Middle frontal gyrus (tissue), 1 donor: ENCODE results near the gene TMEM174.
A peak's percentile ranks its signal among the peaks of the same experiment; 100 is the strongest.
"Not testable (repeated sequence)": the region's sequence is repeated elsewhere in the genome, so short reads cannot be mapped to it uniquely, and the experiment has no call there.

Experiments
- DNase-seq: peaks from one replicate; pipeline ENCODE4 v3.0.0-alpha.2; 2015; ENCODE audit warnings: low spot score; ENCODE audit errors: extremely low spot score

TMEM174 gene

GRCh38 chr5:73193592-73193991 is 20.6 kb downstream of the TMEM174 start:
- DNase-seq: no peak

- DNase-seq: no peak
Observed at GRCh38 chr5:73196201-73196600, 23.2 kb downstream of the TMEM174 start.

- no peak for DNase-seq
Observed at GRCh38 chr5:73197637-73198257, 24.8 kb downstream of the TMEM174 start.

- no peak for DNase-seq
Observed at GRCh38 chr5:73198833-73199592, 26.0 kb downstream of the TMEM174 start.

- no peak for DNase-seq
Observed at GRCh38 chr5:73199671-73200070, 26.7 kb downstream of the TMEM174 start.

GRCh38 chr5:73201547-73202513 is 28.8 kb downstream of the TMEM174 start:
- DNase-seq: no peak

- DNase-seq: no peak
Observed at GRCh38 chr5:73204332-73204731, 31.3 kb downstream of the TMEM174 start.

GRCh38 chr5:73204733-73205132 is 31.7 kb downstream of the TMEM174 start:
- no peak for DNase-seq

GRCh38 chr5:73205305-73205704 is 32.3 kb downstream of the TMEM174 start:
- DNase-seq: no peak

GRCh38 chr5:73207239-73207638 is 34.2 kb downstream of the TMEM174 start:
- not testable (repeated sequence) for DNase-seq

GRCh38 chr5:73209075-73209474 is 36.1 kb downstream of the TMEM174 start:
- DNase-seq: not testable (repeated sequence)

- DNase-seq: not testable (repeated sequence)
Observed at GRCh38 chr5:73212693-73213092, 39.7 kb downstream of the TMEM174 start.

GRCh38 chr5:73213566-73213998 is 40.6 kb downstream of the TMEM174 start:
- no peak for DNase-seq

- DNase-seq: no peak
Observed at GRCh38 chr5:73214306-73214705, 41.3 kb downstream of the TMEM174 start.

- DNase-seq: no peak
Observed at GRCh38 chr5:73214996-73215395, 42.0 kb downstream of the TMEM174 start.

GRCh38 chr5:73215531-73215890 is 42.5 kb downstream of the TMEM174 start:
- no peak for DNase-seq

GRCh38 chr5:73215891-73216610 is 43.1 kb downstream of the TMEM174 start:
- peak; percentile 44 for DNase-seq

GRCh38 chr5:73218552-73219171 is 45.7 kb downstream of the TMEM174 start:
- no peak for DNase-seq

- DNase-seq: not testable (repeated sequence)
Observed at GRCh38 chr5:73219336-73219735, 46.3 kb downstream of the TMEM174 start.

- DNase-seq: no peak
Observed at GRCh38 chr5:73221161-73221560, 48.2 kb downstream of the TMEM174 start.

GRCh38 chr5:73221726-73222125 is 48.7 kb downstream of the TMEM174 start:
- no peak for DNase-seq
